NB4 (cell line): ENCODE results near the gene SULF2.

Experiments used
- POLR2A ChIP-seq: IDR thresholded peaks from 2 replicates; pipeline ENCODE4 v1.6.1; 2011; ENCODE audit warnings: mild to moderate bottlenecking; ENCODE audit not compliant: insufficient read length; ENCODE audit errors: extremely low read depth
- TF ChIP-seq, protein P1 (sequence below): IDR thresholded peaks from one replicate; pipeline ENCODE4 v1.5.1; 2012; ENCODE audit warnings: low read depth, low read length

DNA sequence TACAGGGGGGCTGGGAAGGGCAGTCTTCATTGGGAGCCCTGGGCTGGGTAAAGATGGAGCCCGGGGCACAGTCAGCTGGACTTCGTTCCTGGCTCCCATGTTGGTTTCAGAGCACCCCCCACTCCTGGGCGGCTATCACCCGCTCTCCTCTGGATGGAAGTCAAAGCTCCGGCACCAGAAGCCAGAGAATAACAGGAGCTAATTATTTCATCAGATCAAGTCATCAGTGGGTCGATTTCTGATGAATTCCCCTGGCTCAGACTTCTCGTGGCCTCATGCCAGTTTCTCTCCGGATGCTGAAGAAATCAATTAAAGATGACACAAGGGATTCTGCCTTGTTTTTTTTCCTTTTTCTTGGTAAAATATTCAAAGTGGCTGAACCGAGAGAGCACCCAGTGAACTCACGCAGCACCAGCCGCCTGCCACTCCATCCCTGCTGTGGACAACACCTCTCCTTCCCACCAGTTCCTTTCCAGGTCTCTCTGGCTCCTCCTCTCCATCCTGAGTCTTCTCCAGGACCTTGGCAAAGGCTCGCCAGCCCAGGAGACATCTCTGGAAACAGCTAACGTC is 22.5 kb downstream of the SULF2 start:
- TF ChIP-seq POLR2A, result no peak
- TF ChIP-seq, protein P1, sequence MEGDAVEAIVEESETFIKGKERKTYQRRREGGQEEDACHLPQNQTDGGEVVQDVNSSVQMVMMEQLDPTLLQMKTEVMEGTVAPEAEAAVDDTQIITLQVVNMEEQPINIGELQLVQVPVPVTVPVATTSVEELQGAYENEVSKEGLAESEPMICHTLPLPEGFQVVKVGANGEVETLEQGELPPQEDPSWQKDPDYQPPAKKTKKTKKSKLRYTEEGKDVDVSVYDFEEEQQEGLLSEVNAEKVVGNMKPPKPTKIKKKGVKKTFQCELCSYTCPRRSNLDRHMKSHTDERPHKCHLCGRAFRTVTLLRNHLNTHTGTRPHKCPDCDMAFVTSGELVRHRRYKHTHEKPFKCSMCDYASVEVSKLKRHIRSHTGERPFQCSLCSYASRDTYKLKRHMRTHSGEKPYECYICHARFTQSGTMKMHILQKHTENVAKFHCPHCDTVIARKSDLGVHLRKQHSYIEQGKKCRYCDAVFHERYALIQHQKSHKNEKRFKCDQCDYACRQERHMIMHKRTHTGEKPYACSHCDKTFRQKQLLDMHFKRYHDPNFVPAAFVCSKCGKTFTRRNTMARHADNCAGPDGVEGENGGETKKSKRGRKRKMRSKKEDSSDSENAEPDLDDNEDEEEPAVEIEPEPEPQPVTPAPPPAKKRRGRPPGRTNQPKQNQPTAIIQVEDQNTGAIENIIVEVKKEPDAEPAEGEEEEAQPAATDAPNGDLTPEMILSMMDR, result no peak
